HG03575 (cell line): ENCODE measurements around the gene SHC3.

Source experiments
- ATAC-seq: cut with Tn5 transposase; IDR thresholded peaks from one replicate; pipeline ENCODE4 v1.9.1; 2021; ENCODE audit not compliant: unreplicated experiment, insufficient number of reproducible peaks, low FRiP score; ENCODE audit errors: extremely low read depth

Gene SHC3

DNA sequence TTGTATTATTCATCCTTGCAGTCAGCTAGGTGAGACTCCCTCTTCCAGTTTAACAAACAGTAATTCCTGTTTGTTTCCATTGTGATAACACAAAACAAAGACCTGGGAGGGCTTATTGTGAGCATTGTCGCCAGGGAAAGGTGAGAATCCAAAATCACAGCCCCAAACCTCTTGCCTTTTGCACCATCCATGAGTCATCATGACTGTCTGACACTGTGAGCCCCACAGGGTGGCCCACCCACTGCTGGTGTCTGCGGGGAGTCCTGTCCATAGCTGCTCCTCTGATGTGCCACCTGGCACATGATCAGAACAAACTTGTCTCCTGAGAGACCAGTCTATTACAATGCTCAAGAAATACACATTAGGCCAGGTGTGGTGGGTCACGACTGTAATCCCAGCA, 221.1 kb downstream of the SHC3 start:
- ATAC-seq: no peak
